OCI-LY3 (cell line): ENCODE results near the gene KCNAB1.

ENCODE experiments used
- H2AFZ ChIP-seq: fragments of 200-600, 300-600 bp; shearing (Covaris generic); 2 replicates; pipeline ENCODE4 v1.6.0; 2014; ENCODE audit warnings: antibody characterized with exemption, low read depth, low read length
- H3K27ac ChIP-seq: fragments of 200-600, 300-600 bp; sonication (generic); 2 replicates; pipeline ENCODE4 v1.5.1; 2014; ENCODE audit warnings: mild to moderate bottlenecking, low read length, moderate library complexity, mixed read lengths
- H3K27me3 ChIP-seq: fragments of 200-600, 300-600 bp; sonication (generic); 2 replicates; pipeline ENCODE4 v1.6.1; 2014; ENCODE audit warnings: low read depth, low read length, mixed read lengths
- H3K36me3 ChIP-seq: fragments of 200-600, 300-600 bp; sonication (generic); replicated peaks from 2 replicates; pipeline ENCODE3; 2014; ENCODE audit warnings: low read depth, low read length, mixed read lengths
- H3K4me1 ChIP-seq: fragments of 300-600, 200-600 bp; sonication (generic); 2 replicates; pipeline ENCODE4 v1.6.1; 2014; ENCODE audit warnings: low read length, mixed read lengths
- H3K4me2 ChIP-seq: fragments of 200-600, 300-600 bp; sonication (generic); 2 replicates; pipeline ENCODE4 v1.6.1; 2014; ENCODE audit warnings: low read length, mixed read lengths
- H3K4me3 ChIP-seq: fragments of 300-600, 200-600 bp; sonication (generic); 2 replicates; pipeline ENCODE4 v1.5.1; 2014; ENCODE audit warnings: antibody characterized with exemption, mild to moderate bottlenecking, low read length, moderate library complexity
- H3K79me2 ChIP-seq: fragments of 300-600, 200-600 bp; shearing (Covaris generic); 2 replicates; pipeline ENCODE4 v1.6.1; 2014; ENCODE audit warnings: mild to moderate bottlenecking, low read length, mixed read lengths
- H3K9ac ChIP-seq: fragments of 300-600, 200-600 bp; shearing (Covaris generic); 2 replicates; pipeline ENCODE4 v1.6.0; 2014; ENCODE audit warnings: mild to moderate bottlenecking, low read length, moderate library complexity
- H3K9me3 ChIP-seq: fragments of 200-600, 300-600 bp; shearing (Covaris generic); 2 replicates; pipeline ENCODE4 v1.6.1; 2014; ENCODE audit warnings: low read length, mixed read lengths; ENCODE audit not compliant: insufficient read depth
- H4K20me1 ChIP-seq: fragments of 200-600, 300-600 bp; sonication (generic); 2 replicates; pipeline ENCODE4 v1.6.1; 2016; ENCODE audit warnings: low read length, mixed read lengths; ENCODE audit not compliant: insufficient read depth
- EZH2phosphoT487 ChIP-seq: fragments of 200-600 bp; shearing (Covaris generic); IDR thresholded peaks from 2 replicates; pipeline ENCODE4 v1.6.1; 2018; ENCODE audit warnings: antibody characterized with exemption, mixed run types, low read depth
- TF ChIP-seq, protein P1 (sequence below): fragments of 200-600, 300-600 bp; sonication (generic); IDR thresholded peaks from 2 replicates; pipeline ENCODE4 v1.5.1; 2014; ENCODE audit warnings: antibody characterized with exemption, low read length, low read depth

The KCNAB1 gene

DNA sequence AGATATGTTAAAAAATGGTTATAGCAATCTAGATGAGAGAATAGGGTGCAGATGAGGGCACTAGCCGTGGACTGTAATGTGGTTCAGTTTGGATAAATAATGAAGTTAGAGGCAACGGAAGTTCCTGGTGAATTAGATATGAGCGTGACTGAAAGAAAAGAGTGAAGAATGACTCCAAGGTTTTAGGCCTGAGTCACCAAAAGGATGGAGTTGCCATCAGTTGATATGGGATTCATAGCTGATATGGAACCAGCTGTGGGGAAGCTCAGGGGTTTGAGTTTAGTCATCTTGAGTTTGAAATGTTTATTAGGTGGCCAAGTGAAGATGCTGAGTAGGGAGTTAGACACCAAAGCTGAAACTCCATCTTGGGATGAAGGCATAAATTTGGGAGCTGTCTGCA lies 368.4 kb downstream of the KCNAB1 start:
- Histone ChIP-seq H3K9me3 (no peaks in the 10 kb centered on the region), H3K4me3 (no peak overlapping the region), H3K36me3 (no peaks in the 10 kb centered on the region), H3K79me2 (no peaks in the 10 kb centered on the region), H4K20me1 (no peaks in the 10 kb centered on the region), H3K27ac (no peak overlapping the region), H3K4me2 (no peak overlapping the region), H3K9ac (no peak overlapping the region), H3K27me3 (no peaks in the 10 kb centered on the region), H3K4me1 (peaks cover 61% of the 10 kb centered on the region), H2AFZ (no peak overlapping the region)
- no peak for TF ChIP-seq EZH2phosphoT487
- TF ChIP-seq, protein P1, sequence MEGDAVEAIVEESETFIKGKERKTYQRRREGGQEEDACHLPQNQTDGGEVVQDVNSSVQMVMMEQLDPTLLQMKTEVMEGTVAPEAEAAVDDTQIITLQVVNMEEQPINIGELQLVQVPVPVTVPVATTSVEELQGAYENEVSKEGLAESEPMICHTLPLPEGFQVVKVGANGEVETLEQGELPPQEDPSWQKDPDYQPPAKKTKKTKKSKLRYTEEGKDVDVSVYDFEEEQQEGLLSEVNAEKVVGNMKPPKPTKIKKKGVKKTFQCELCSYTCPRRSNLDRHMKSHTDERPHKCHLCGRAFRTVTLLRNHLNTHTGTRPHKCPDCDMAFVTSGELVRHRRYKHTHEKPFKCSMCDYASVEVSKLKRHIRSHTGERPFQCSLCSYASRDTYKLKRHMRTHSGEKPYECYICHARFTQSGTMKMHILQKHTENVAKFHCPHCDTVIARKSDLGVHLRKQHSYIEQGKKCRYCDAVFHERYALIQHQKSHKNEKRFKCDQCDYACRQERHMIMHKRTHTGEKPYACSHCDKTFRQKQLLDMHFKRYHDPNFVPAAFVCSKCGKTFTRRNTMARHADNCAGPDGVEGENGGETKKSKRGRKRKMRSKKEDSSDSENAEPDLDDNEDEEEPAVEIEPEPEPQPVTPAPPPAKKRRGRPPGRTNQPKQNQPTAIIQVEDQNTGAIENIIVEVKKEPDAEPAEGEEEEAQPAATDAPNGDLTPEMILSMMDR, result no peak

DNA sequence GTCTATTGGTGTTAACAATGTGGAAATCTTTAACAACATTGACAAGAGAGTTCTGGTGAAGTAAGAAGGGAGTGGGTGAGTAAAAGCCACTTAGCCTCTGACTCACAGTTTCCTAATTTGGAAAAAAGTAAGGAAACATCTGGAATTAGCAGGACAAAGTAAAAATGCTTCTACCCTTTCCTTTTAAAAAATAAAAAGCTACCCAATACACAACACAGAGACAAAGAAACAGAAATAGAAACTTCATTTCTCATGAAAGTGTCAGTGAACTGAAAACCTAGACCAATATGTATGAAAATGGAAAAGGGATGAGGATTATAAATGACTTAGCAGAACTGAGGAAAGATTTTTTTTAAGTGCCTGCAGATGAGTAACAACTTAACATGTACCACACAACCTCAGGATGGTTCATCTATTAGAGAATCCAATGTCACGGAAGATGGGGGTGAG lies 369.1 kb downstream of the KCNAB1 start:
- H3K4me2 ChIP-seq, result peak overlapping the region; percentile 55; the same call in 1 of the 2 replicates

DNA sequence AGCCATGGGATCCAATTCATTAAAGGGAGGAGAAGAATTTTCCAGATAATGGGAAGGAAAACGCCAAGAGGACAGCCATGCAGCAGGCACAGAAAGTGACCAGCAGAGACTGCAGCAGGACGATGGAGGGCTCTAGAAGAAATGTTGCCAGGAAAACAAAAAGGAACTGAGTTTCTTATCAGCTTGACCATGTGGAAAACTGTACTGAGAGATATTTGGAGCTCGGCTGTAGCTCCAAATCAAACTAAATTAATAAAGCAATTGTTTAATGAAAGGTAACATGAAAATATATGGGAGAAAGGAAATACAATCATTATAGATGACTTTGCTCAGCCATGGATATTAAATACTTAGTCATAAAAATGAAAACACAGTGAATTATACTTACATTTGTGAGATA lies 370.8 kb downstream of the KCNAB1 start:
- Histone ChIP-seq H3K9ac (no peak overlapping the region), H3K4me1 (peaks cover 50% of the 10 kb centered on the region), H2AFZ (no peak overlapping the region), H3K9me3 (no peaks in the 10 kb centered on the region), H3K36me3 (no peaks in the 10 kb centered on the region), H3K27ac (no peak overlapping the region), H3K79me2 (no peaks in the 10 kb centered on the region), H3K4me2 (no peak overlapping the region), H3K27me3 (no peaks in the 10 kb centered on the region), H4K20me1 (no peaks in the 10 kb centered on the region), H3K4me3 (no peak overlapping the region)
- TF ChIP-seq, protein P1, result no peak
- TF ChIP-seq EZH2phosphoT487, result no peak

More for the DNA sequence above, 369.1 kb downstream of the KCNAB1 start:
- Histone ChIP-seq H4K20me1 (no peaks in the 10 kb centered on the region), H3K27me3 (no peaks in the 10 kb centered on the region), H3K79me2 (no peaks in the 10 kb centered on the region), H2AFZ (no peak overlapping the region), H3K27ac (no peak overlapping the region), H3K4me1 (peaks cover 63% of the 10 kb centered on the region), H3K9ac (no peak overlapping the region), H3K9me3 (no peaks in the 10 kb centered on the region), H3K4me3 (no peak overlapping the region), H3K36me3 (no peaks in the 10 kb centered on the region)
- no peak for TF ChIP-seq EZH2phosphoT487
- TF ChIP-seq, protein P1, result no peak

DNA sequence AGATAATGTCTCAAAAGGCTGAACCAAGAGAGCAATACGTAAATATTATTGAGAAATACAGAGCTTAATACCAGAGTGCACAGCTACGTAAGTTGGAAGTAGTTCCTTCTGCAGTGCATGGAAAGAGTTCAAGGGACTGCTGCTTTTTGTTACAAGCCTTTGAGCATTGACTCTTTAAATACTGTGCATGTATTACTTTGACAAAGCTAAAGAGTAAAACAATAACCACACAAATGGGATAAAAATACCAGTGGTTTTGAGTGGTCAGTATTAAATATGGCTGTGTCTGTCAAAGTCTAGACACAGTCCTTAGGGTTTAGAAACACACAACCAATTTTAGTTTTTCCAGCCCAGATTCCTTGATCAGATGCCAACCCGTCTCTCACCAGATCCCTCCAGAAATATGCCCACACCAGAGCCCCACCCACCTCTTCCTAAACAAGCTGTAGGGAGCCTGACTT lies 372.5 kb downstream of the KCNAB1 start:
- Histone ChIP-seq H3K27me3 (no peaks in the 10 kb centered on the region), H3K36me3 (no peaks in the 10 kb centered on the region), H3K9ac (no peak overlapping the region), H3K4me2 (no peak overlapping the region), H4K20me1 (no peaks in the 10 kb centered on the region), H3K9me3 (no peaks in the 10 kb centered on the region), H3K79me2 (no peaks in the 10 kb centered on the region), H3K4me1 (peaks cover 43% of the 10 kb centered on the region), H3K27ac (no peak overlapping the region), H2AFZ (no peak overlapping the region), H3K4me3 (no peak overlapping the region)
- no peak for TF ChIP-seq EZH2phosphoT487
